Middle frontal gyrus (tissue), 1 donor: ENCODE results near the gene TPRN.

Experiments used
- DNase-seq: peaks from one replicate; pipeline ENCODE4 v3.0.0-alpha.2; 2015; ENCODE audit warnings: low spot score; ENCODE audit errors: extremely low spot score

Gene TPRN

GRCh38 chr9:137174722-137175293 is 25.7 kb downstream of the TPRN start:
- DNase-seq, result no peak

- no peak for DNase-seq
Observed at GRCh38 chr9:137173796-137174664, 26.5 kb downstream of the TPRN start.

- DNase-seq, result no peak
Observed at GRCh38 chr9:137172901-137173795, 27.4 kb downstream of the TPRN start.

- DNase-seq, result no peak
Observed at GRCh38 chr9:137171149-137171900, 29.2 kb downstream of the TPRN start.

GRCh38 chr9:137170486-137171148 is 29.9 kb downstream of the TPRN start:
- no peak for DNase-seq

GRCh38 chr9:137169896-137170358 is 30.6 kb downstream of the TPRN start, which contains the start of gene LRRC26:
LRRC26 (minus strand) TSS chr9:137170051; CDS start chr9:137169943, 108 bp downstream.
- DNase-seq, result no peak

GRCh38 chr9:137168904-137169856 is 31.4 kb downstream of the TPRN start:
- DNase-seq, result peak; percentile 40

- DNase-seq, result no peak
Observed at GRCh38 chr9:137168573-137168903, 32.0 kb downstream of the TPRN start.

- no peak for DNase-seq
Observed at GRCh38 chr9:137167747-137168572, 32.6 kb downstream of the TPRN start.

GRCh38 chr9:137167277-137167746 is 33.2 kb downstream of the TPRN start:
- DNase-seq, result no peak

GRCh38 chr9:137166380-137167229 is 33.9 kb downstream of the TPRN start:
- no peak for DNase-seq

GRCh38 chr9:137165250-137165836 is 35.2 kb downstream of the TPRN start:
- DNase-seq, result no peak

- DNase-seq, result no peak
Observed at GRCh38 chr9:137164370-137165249, 35.9 kb downstream of the TPRN start.

- DNase-seq, result no peak
Observed at GRCh38 chr9:137163805-137164204, 36.7 kb downstream of the TPRN start.

GRCh38 chr9:137163365-137163715 is 37.2 kb downstream of the TPRN start:
- DNase-seq, result no peak
